Measurements from ENCODE around the gene UCHL5.

Gene UCHL5

GRCh38 chr1:192962901-192963300, 96.3 kb downstream of the UCHL5 start:
- no peak for DNase-seq

Measured in NCI-H748 treated with DMSO at 0.1 percent for 48 hours (cell line).